Renal cortex interstitium (tissue), 15 donors: ENCODE measurements around the gene TSR3. TPM values are rescaled to one million over a fixed set of nuclear protein-coding genes. Genes with fewer than 3 reads are reported as not detected.
A peak's percentile ranks its signal among the peaks of the same experiment; 100 is the strongest.

ENCODE experiments used
- DNase-seq, 11 donors: peaks; one replicate each; pipeline ENCODE4 v3.0.0-alpha.2; 2013; ENCODE audit warnings: low read depth in 9 of 11, low spot score in 4 of 11; ENCODE audit errors: extremely low read depth in 1 of 11
- long read RNA-seq, 16 experiments: transcript quantifications; one replicate each; lab custom pipeline, GENCODE V29; 2026
- polyA plus RNA-seq, 3 donors: library from polyadenylated mRNA; unstranded; fragments of 120-200 nt; gene quantifications; one replicate each; pipeline ENCODE4 v1.2.1, GENCODE V29; 2013; ENCODE audit not compliant: insufficient read length in 3 of 3

Gene TSR3
- 10 to 100 TPM; 34.7 to 57.8 (median 54.9) TPM for polyA plus RNA-seq
- long read RNA-seq, donor 1, transcript TSR3-201 (6 exons, 1,243 nt), result major isoform, 35 of 35 reads
- long read RNA-seq, donor 1, partial matches to known transcripts, result 0 of 35 reads
- long read RNA-seq, donor 1, other reads (novel, unspliced or antisense), result 0 of 35 reads
- long read RNA-seq, donor 2, transcript TSR3-201 (6 exons, 1,243 nt), result major isoform, 36 of 36 reads
- long read RNA-seq, donor 2, partial matches to known transcripts, result 0 of 36 reads
- long read RNA-seq, donor 2, other reads (novel, unspliced or antisense), result 0 of 36 reads
- long read RNA-seq, donor 3, transcript TSR3-201 (6 exons, 1,243 nt), result major isoform, 47 of 52 reads
- long read RNA-seq, donor 3, partial matches to known transcripts, result 5 of 52 reads
- long read RNA-seq, donor 3, other reads (novel, unspliced or antisense), result 0 of 52 reads
- long read RNA-seq, donor 4, transcript TSR3-201 (6 exons, 1,243 nt), result major isoform, 31 of 31 reads
- long read RNA-seq, donor 4, partial matches to known transcripts, result 0 of 31 reads
- long read RNA-seq, donor 4, other reads (novel, unspliced or antisense), result 0 of 31 reads
- long read RNA-seq, donor 5, result 0 reads
- long read RNA-seq, donor 6, transcript TSR3-201 (6 exons, 1,243 nt), result major isoform, 20 of 20 reads
- long read RNA-seq, donor 6, partial matches to known transcripts, result 0 of 20 reads
- long read RNA-seq, donor 6, other reads (novel, unspliced or antisense), result 0 of 20 reads
- long read RNA-seq, donor 7, transcript TSR3-201 (6 exons, 1,243 nt), result major isoform, 31 of 37 reads
- long read RNA-seq, donor 7, partial matches to known transcripts, result 6 of 37 reads
- long read RNA-seq, donor 7, other reads (novel, unspliced or antisense), result 0 of 37 reads
- long read RNA-seq, donor 8, result 0 reads
- long read RNA-seq, donor 9, transcript TSR3-201 (6 exons, 1,243 nt), result major isoform, 29 of 29 reads
- long read RNA-seq, donor 9, partial matches to known transcripts, result 0 of 29 reads
- long read RNA-seq, donor 9, other reads (novel, unspliced or antisense), result 0 of 29 reads
- long read RNA-seq, donor 10, transcript TSR3-201 (6 exons, 1,243 nt), result major isoform, 31 of 38 reads
- long read RNA-seq, donor 10, partial matches to known transcripts, result 7 of 38 reads
- long read RNA-seq, donor 10, other reads (novel, unspliced or antisense), result 0 of 38 reads
- long read RNA-seq, donor 11, transcript TSR3-201 (6 exons, 1,243 nt), result major isoform, 23 of 23 reads
- long read RNA-seq, donor 11, partial matches to known transcripts, result 0 of 23 reads
- long read RNA-seq, donor 11, other reads (novel, unspliced or antisense), result 0 of 23 reads
- long read RNA-seq, donor 12, transcript TSR3-201 (6 exons, 1,243 nt), result major isoform, 14 of 15 reads
- long read RNA-seq, donor 12, partial matches to known transcripts, result 0 of 15 reads
- long read RNA-seq, donor 12, other reads (novel, unspliced or antisense), result 0 of 15 reads
- long read RNA-seq, donor 13, result 0 reads
- long read RNA-seq, donor 14, transcript TSR3-201 (6 exons, 1,243 nt), result major isoform, 27 of 27 reads
- long read RNA-seq, donor 14, partial matches to known transcripts, result 0 of 27 reads
- long read RNA-seq, donor 14, other reads (novel, unspliced or antisense), result 0 of 27 reads
- long read RNA-seq, donor 15, transcript TSR3-201 (6 exons, 1,243 nt), result major isoform, 14 of 14 reads
- long read RNA-seq, donor 15, partial matches to known transcripts, result 0 of 14 reads
- long read RNA-seq, donor 15, other reads (novel, unspliced or antisense), result 0 of 14 reads
- long read RNA-seq, donor 16, transcript TSR3-201 (6 exons, 1,243 nt), result major isoform, 92 of 104 reads
- long read RNA-seq, donor 16, partial matches to known transcripts, result 7 of 104 reads
- long read RNA-seq, donor 16, other reads (novel, unspliced or antisense), result 5 of 104 reads

DNA sequence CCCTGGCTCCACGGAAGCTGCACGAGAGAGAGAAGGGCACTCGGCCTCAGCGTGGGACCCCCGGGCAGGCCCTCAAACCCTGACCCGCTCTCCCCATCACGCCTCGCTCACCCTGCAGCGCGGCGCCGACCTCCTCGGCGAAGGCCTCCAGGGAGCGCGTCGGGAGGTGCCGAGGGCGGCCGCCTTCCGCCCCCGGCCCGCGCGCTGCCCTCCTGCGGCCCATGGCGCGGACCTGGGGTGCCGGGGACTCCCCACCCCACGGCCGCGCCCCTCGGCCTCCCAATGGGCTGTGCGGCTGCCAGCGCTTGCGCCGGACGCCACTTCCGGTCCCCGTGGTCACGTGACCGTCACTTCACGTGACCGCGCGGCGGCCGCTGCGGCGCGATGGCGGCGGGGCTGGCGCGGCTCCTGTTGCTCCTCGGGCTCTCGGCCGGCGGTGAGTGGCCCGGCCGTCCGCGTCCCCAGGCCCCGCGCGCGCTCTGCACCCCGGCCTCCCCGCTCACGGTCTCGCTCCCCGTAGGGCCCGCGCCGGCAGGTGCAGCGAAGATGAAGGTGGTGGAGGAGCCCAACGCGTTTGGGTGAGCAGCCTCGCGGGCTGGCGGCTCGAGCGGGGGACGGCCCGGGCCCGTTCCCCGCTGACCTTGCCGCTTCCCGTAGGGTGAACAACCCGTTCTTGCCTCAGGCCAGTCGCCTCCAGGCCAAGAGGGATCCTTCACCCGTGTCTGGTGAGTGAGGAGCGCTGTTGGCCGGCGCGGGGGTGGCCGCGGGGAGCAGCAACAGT, at the start of gene TSR3, which contains the start of gene GNPTG:
Gene TSR3, minus strand, starts transcription at position 297 of the 781 bp plus-strand sequence. Its CDS starts 74 bp downstream, at position 223.
Gene GNPTG, plus strand, starts transcription at position 350 of the 781 bp plus-strand sequence. Its CDS starts 35 bp downstream, at position 385.
- DNase-seq, result peak; percentile 61 to 81 (median 75)

DNA sequence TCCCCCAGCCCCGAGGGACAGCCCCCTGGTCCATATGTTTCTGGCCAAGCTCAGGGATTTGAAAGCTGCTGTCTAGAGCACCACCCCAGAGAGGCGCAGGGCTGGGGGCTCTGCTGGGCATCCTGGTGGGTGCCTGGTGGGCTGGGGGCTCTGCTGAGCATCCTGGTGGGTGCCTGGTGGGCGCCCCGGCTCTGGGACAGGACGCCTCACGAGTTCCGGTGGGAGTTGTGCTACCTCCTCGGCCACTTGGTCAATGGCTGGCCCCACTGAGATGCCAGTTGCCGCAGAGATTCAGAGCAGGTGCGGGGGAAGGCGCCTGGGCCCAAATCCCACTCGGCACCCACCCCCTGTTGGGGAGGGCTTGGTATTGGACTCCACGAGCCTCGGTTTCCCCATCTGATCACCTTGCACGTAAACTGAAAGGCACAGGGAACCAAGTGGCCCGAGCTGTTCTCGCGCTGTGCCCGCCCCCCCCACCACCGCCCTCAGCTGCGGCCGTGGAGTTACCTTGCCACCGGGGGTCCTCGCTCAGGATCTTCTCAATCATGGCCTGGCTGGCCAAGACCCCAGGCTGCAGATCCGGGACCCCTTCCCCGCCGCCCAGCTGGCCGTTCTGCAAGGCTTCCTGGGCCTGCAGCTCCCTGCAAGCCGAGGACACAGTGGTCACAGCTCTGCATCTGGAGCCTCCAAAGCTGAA, 49.5 kb upstream of the TSR3 start:
- no peak for DNase-seq

DNA sequence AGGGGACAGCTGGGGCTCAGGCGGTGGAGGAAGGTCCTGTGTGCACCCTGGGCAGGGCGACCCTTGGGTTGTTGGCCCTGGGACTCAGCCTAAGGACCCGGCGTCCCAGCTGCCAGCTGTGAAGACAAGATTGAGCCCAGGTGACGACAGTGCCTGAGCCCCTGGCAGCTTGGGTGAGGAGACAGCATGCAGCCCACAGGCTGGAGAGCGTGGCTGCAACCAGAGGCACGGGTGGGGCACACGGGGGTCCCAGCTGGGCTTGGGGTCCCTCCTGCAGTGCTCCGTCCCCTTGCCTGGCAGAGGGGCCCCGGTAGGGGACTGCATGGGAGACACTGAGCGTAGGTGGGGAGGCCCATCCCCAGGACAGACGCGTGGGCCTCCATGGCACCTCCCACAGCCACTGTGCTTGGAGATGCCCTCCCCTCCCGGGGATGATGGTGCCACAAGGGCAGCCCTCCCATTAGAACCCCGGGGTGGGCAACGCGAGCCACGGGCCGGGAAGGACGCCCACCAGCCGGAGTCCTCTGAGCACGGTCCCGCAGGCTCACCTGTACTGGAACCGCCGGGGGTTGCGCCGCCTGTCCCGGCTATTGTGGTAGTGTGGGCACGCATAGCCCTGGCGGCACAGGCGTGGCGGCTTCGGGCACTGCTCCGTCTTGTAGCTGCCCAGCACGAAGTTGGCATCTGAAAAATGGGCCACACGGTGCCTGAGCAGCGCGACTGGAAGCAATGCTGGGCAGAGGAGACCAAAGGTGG, 47.3 kb upstream of the TSR3 start:
- DNase-seq, result no peak

DNA sequence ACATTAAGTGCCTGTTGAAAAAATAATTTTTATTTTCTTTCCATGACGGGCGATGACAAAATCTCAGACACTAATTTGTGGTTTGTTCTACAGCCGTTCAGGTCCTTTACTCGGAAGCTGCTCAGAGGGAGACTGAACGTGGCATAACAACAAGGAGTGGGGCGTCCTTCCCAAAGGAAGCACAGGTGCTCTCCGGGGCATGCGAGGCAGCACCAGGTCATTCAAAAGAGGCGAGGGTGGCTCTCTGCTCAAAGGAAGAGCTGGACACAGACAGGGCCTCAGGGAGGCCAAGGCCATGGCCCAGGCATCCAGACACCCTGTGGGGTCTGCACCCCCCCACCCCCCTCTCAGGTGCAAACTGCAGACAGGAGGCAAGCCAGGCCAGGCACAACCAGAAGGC, 46.7 kb upstream of the TSR3 start:
- DNase-seq, result no peak

DNA sequence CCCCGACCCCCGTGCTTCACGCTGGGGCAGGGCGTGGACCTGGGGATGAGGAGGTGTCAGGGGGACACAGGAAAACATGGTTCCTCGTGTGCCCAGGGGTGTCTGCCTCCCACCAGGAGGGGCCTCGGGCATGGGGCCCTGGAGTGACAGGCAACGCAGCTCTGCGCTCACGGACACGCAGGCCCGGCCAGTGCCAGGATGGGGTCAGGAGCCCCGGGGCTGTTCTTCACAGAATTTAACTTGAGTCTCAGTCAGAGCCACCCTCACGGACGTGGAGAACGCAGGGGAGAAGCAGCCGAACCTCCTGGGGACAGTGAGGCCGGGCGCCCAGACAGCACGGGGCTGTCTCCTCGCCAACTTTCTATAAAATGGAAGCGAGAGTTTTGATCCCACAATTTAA, 46.1 kb upstream of the TSR3 start:
- DNase-seq, result no peak

DNA sequence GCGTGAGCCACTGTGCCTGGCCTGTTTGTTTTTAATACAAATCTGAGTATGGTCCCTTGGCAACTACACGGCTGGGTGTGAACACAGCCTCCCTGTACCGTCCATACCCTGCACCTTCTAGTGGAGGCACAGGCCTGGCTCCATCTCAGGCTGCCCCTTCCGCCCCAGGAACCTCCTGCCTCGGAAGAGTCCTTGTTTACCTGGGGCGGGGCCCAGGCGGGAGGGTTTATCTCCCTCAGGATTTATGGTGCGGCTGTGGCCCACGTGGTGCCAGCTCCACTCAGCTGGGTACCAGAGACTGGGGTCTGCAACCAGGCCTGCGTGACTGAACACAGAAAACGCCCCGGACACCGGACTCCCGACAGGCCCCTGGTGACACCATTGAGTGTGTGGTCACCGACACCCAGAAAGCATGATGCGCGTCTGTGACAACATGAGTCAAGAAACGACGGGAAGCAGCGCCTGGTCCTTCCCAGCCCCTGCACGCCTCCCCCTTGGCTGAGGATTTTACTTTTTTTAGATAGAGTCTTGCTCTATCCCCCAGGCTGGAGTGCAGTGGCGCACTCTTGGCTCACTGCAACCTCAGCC, 43.9 kb upstream of the TSR3 start:
- no peak for DNase-seq

DNA sequence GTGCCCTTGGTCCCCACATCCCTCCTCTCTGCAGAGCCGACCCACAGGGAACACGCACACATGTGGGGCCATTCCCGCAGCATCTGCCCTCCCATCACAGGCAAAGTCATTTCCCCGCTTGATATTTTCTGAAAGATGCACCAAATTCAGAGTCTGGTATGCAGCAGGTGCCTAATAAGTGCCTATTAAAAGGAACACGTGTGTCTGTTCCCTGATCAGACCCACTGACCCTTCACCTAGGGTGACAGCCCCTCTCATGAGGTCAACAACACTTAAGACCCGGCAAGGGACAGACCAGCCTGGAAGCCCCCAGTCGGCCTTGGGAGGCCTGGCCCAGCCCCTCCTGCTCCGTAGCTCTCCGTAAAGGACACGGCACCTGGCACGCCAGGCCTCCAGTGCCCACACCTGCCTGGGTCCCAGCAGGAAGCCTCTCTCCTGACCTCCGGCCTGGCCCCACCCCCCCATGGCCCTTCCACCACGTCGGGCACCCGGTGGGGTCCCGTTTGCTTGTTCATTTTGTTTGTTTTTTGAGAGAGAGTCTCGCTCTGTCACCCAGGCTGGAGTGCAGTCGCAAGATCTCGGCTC, 42.8 kb upstream of the TSR3 start:
- no peak for DNase-seq

DNA sequence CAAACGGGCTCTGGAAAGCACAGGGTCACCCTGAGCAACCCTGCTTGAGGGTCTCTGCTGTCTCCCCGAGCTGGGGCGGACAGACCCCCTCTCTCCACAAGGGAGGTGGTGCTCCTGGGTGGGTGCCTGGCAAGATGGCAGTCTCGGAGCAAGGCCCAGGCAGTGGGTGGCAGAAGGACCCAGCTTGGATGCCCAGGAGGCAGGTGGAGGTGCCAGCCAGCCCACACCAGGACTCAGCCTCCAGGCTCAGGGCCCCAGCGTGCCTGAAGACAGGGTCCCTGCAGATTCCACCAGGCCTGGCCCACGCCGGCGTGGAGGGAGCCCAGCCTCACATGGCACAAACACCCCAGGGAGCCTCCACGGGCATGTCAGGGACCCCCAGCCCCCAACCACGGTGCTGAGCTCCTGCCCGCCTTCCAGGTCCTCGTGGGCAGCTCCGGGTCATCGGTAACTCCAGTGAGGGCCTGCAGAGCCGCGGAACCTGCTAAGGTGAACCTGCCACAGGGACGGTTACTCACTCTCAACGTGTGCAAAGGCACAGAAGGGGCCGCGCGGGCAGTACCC, 42.0 kb upstream of the TSR3 start:
- DNase-seq, result no peak

DNA sequence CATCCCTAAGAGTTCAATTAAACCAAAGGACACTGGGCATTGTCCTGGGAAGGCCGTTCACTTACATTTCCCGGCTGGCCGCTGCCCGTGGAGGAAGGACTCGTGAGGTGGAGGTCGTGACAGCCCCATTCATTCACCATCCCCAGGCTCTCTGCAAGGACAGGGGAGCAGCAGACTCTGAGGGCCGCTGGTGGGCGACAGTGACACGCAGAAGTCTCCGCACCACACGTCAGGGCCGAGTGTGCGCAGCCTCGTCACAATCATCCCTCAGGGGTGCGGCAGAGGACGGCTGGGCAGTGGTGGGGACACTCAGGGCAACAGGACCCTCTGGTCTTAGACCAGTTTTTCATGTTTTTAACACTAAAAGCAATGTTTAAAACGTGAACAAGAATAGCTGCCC, 41.1 kb upstream of the TSR3 start:
- DNase-seq, result no peak

DNA sequence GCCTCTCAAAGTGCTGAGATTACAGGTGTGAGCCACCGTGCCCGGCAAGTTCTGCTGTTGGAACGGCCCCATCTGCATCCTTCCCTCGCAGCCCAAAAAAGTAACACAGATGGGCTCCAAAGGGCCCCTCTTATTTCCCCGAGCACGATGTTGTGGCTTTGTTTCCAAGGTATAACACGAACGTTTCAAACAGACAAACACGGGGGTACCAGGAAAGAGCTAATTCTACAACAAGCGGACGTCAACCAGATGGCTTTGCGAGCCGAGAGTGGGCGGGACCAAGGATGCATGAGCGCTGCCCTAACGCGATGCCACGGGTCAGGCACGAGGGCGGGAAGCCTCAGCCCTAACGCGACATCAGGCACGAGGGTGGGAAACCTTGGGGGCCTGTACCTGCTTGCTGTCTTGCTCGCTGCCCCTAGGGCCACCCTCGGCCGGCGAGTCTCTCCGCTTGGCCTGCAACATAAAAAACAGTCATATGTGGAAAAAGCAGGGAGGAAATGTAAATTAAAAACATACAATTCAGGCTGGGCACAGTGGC, 38.6 kb upstream of the TSR3 start:
- no peak for DNase-seq

DNA sequence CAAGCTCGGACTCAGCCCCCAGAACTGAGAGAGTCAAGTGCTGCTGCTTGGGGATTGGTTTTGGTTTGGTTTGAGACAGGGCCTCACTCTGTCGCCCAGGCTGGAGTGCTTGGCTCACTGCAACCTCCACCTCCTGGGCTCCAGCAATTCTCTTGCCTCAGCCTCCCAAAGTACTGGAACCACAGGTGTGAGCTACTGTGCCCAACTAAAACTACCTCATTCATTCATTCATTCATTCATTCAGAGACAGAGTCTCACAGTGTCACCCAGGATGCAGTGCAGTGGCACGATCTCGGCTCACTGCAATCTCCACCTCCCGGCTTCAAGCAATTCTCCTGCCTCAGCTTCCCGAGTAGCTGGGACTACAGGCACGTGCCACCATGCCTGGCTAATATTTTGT, 38.1 kb upstream of the TSR3 start:
- DNase-seq, result no peak

DNA sequence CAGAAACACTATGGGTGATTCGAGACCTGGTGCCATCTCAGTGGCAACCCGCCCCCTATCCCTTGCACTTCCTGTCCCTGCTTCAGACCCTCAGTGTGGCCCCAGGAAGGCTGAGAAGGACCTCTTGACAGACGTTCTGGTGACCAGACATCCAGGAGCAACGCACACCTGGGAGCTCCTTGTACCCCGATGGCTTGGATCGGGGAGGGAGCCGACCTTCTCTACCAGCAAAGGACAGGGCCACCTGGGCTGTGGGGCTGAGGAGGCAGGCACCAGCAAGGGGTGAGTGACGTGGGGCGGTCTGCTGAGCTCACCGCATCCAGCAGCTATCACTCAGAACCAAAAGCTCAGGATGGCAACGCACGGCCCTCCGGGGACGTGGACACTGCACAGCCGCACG, 35.7 kb upstream of the TSR3 start:
- no peak for DNase-seq

DNA sequence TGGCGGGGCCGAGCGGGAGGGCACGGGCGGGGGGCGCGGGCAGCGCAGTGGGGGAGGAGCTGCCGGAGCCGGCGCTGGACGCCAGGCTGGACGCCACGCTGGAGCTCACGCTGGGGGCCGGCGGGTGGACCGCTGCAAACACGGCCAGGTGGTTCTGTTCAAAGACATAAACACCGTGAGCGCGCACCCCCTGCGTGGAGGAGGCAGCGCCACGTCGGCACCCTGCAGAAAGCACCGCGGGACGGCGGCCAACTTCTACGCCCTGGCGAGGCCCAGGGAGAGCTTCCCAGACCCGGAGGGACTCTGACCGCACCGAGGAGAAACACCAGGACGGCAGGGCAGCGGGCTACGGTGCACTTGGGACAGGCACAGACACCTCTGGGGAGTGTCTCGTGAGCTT, 33.6 kb upstream of the TSR3 start:
- no peak for DNase-seq

DNA sequence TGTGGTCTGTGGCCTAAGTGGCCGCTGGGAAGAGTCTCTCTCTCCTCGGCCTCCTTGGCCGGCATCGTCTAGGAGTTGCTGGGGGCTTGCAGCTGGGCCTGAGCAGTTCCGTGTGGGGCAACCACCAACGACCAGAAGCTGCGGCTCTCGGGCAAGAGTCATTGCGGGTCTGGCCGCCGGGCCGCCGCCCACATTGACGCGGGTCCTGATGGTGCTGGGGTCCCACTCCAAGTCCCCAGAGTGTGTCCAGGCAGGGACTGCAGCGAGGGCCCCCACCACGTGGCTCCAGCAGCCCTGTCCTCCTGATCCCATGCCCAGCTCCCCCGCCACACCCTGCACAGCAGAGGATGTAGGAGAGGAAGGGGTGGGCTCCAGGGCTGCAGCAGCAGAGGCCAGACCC, 31.9 kb upstream of the TSR3 start:
- no peak for DNase-seq
